K562 (cell line): Measurements from ENCODE around the gene HFE. TPM values are rescaled to one million over a fixed set of nuclear protein-coding genes. Genes with fewer than 3 reads are reported as not detected.

ENCODE experiments used
- ATF3 ChIP-seq, 2 experiments: fragments of 450-650 bp in 1 of 2; sonication (generic) in 1 of 2; formaldehyde crosslinking in 1 of 2; IDR thresholded peaks in 1 of 2; conservative IDR thresholded peaks in 1 of 2; 2 replicates each; pipeline versions ENCODE4 v1.6.1 to v1.8.1; 2016 to 2023; ENCODE audit warnings: mild to moderate bottlenecking in 2 of 2, moderate library complexity in 2 of 2, inconsistent platforms in 1 of 2, missing genetic modification reagents in 1 of 2
- CTCFL ChIP-seq: IDR thresholded peaks from 2 replicates; pipeline ENCODE4 v1.6.1; 2011; ENCODE audit warnings: borderline replicate concordance, low read depth, mild to moderate bottlenecking, moderate library complexity, low read length; ENCODE audit not compliant: insufficient read depth, poor library complexity, severe bottlenecking
- DLX4 ChIP-seq: fragments of 250-450 bp; sonication (Bioruptor Pico); IDR thresholded peaks from 2 replicates; pipeline ENCODE4 v1.6.1; 2021; ENCODE audit warnings: mild to moderate bottlenecking
- KLF6 ChIP-seq: fragments of 250-450 bp; sonication (Bioruptor Pico); IDR thresholded peaks from 2 replicates; pipeline ENCODE4 v1.4.0; 2020; ENCODE audit warnings: mild to moderate bottlenecking, moderate library complexity, borderline replicate concordance
- MGA ChIP-seq: fragments of 450-650 bp; IDR thresholded peaks from 2 replicates; pipeline ENCODE4 v1.6.1; 2016; ENCODE audit warnings: mild to moderate bottlenecking, moderate library complexity
- NR3C1 ChIP-seq: sonication (generic); formaldehyde crosslinking; IDR thresholded peaks from 2 replicates; pipeline ENCODE4 v1.8.1; 2022; ENCODE audit warnings: missing genetic modification reagents
- SMARCA5 ChIP-seq: fragments of 450-650 bp; IDR thresholded peaks from 2 replicates; pipeline ENCODE4 v1.6.1; 2016
- SRF ChIP-seq, 2 experiments: fragments of 250-450, 450-650 bp in 1 of 2; sonication (Bioruptor Pico) in 1 of 2; sonication (generic) in 1 of 2; formaldehyde crosslinking; IDR thresholded peaks; 2 replicates each; pipeline versions ENCODE4 v1.5.0 to v1.5.1; 2020 to 2022; ENCODE audit warnings: mild to moderate bottlenecking in 1 of 2, missing genetic modification reagents in 1 of 2
- ZBED1 ChIP-seq: IDR thresholded peaks from 2 replicates; pipeline ENCODE4 v1.6.1; 2014
- ZNF146 ChIP-seq: IDR thresholded peaks from one replicate; pipeline ENCODE4 v1.6.1; 2018; ENCODE audit warnings: missing compliant biosample characterization; ENCODE audit not compliant: unreplicated experiment
- polyA plus RNA-seq, 8 experiments: library from polyadenylated mRNA; depleted of rRNA in 4 of 8; stranded (reverse) in 5 of 8; unstranded in 3 of 8; fragments of >200 nt; fragmentation: Nextera tagmentation in 2 of 8; fragmentation: Illumina TruSeq in 1 of 8; extraction: Ambion mirVana in 2 of 8; extraction: Trizol in 1 of 8; gene quantifications; 2 replicates each; pipeline versions ENCODE4 v1.2.1 to v1.2.3, GENCODE V29; 2011 to 2014; ENCODE audit warnings: inconsistent platforms in 1 of 8, missing spikeins in 1 of 8
- total RNA-seq, 7 experiments: library from RNA; depleted of rRNA in 6 of 7; stranded (reverse); fragments of >200 nt in 6 of 7; fragmentation: Illumina TruSeq in 2 of 7; extraction: Trizol in 2 of 7; gene quantifications; 2 replicates each; pipeline versions ENCODE4 v1.2.1 to v1.2.3, GENCODE V29; 2011 to 2021; ENCODE audit warnings: low replicate concordance in 1 of 7

The HFE gene
- total and polyA plus RNA-seq, 9 of the 15 experiments (the other 6 are each of a cell fraction or from before 2014, with no cell fraction given) = 0.14 to 1.2 (median 0.76) TPM

GRCh38 chr6:26124781-26125685, 37.8 kb downstream of the HFE start (continued):
- no peak for TF ChIP-seq CTCFL
- TF ChIP-seq SMARCA5 = no peak
- no peak for TF ChIP-seq NR3C1 (CRISPR knock-in tag)
- no peak for TF ChIP-seq MGA
- no peak for TF ChIP-seq ZBED1
- 0 out of 4 replicates have a peak, but pooled peaks of 1 of the 2 experiments have one; percentile 5 for TF ChIP-seq SRF (CRISPR knock-in tag; IDR thresholded peaks at IDR 0.05)
- no peak for TF ChIP-seq ZNF146 (CRISPR knock-in tag)
- TF ChIP-seq DLX4 = 0 out of 2 replicates have a peak, but pooled peaks have one; percentile 32
- TF ChIP-seq ATF3 (IDR thresholded peaks at IDR 0.05) = no peak
- no peak; the same call in 1 of the 2 replicates for TF ChIP-seq ATF3 (CRISPR knock-in tag; conservative IDR thresholded peaks at IDR 0.05)
- no peak for TF ChIP-seq KLF6 (CRISPR knock-in tag)
